OCI-LY1 (cell line): ENCODE measurements around the gene NEURL1B.

Source experiments
- H2AFZ ChIP-seq: fragments of 200-600 bp; sonication (generic), shearing (Covaris generic); 2 replicates; pipeline ENCODE4 v1.6.0; 2014; ENCODE audit warnings: antibody characterized with exemption, mild to moderate bottlenecking, low read length
- H3F3A ChIP-seq: fragments of 200-600 bp; sonication (generic), shearing (Covaris generic); 2 replicates; pipeline ENCODE4 v1.6.0; 2014; ENCODE audit warnings: mild to moderate bottlenecking, antibody characterized with exemption, low read length, moderate library complexity; ENCODE audit not compliant: insufficient read depth
- H3K27ac ChIP-seq: fragments of 200-600 bp; sonication (generic); 2 replicates; pipeline ENCODE4 v1.5.1; 2014; ENCODE audit warnings: low read length, mixed run types, mild to moderate bottlenecking, low read depth; ENCODE audit not compliant: poor library complexity, severe bottlenecking
- H3K27me3 ChIP-seq: fragments of 200-600 bp; sonication (generic); 2 replicates; pipeline ENCODE4 v1.6.0; 2014; ENCODE audit warnings: antibody characterized with exemption, mild to moderate bottlenecking, low read length, moderate library complexity; ENCODE audit not compliant: insufficient read depth
- H3K36me3 ChIP-seq: fragments of 200-600 bp; sonication (generic); 2 replicates; pipeline ENCODE4 v1.6.1; 2014; ENCODE audit warnings: mild to moderate bottlenecking, antibody characterized with exemption, low read length, moderate library complexity, mixed read lengths; ENCODE audit not compliant: insufficient read depth
- H3K4me1 ChIP-seq: fragments of 200-600 bp; sonication (generic); 2 replicates; pipeline ENCODE4 v1.5.1; 2014; ENCODE audit warnings: mild to moderate bottlenecking, low read length, moderate library complexity; ENCODE audit not compliant: insufficient read depth, severe bottlenecking
- H3K4me2 ChIP-seq: fragments of 200-600 bp; sonication (generic), shearing (Covaris generic); 2 replicates; pipeline ENCODE4 v1.6.1; 2014; ENCODE audit warnings: low read length
- H3K4me3 ChIP-seq: fragments of 200-600 bp; sonication (generic); 2 replicates; pipeline ENCODE4 v1.5.1; 2014; ENCODE audit warnings: low read length, low read depth, mild to moderate bottlenecking, mixed read lengths; ENCODE audit not compliant: poor library complexity, severe bottlenecking
- H3K79me2 ChIP-seq: fragments of 200-600 bp; shearing (Covaris generic); 2 replicates; pipeline ENCODE4 v1.6.1; 2016; ENCODE audit warnings: mixed run types, low read length, mixed read lengths; ENCODE audit not compliant: insufficient read depth
- H3K9ac ChIP-seq: fragments of 200-600 bp; sonication (generic), shearing (Covaris generic); 2 replicates; pipeline ENCODE4 v1.6.1; 2014; ENCODE audit warnings: mild to moderate bottlenecking, low read length, mixed read lengths
- H3K9me2 ChIP-seq: fragments of 200-600 bp; sonication (generic), shearing (Covaris generic); 2 replicates; pipeline ENCODE4 v1.6.1; 2014; ENCODE audit warnings: low read depth, mild to moderate bottlenecking, low read length, mixed read lengths
- H3K9me3 ChIP-seq: fragments of 200-600 bp; shearing (Covaris generic); 2 replicates; pipeline ENCODE4 v1.6.1; 2014; ENCODE audit warnings: low read length, mixed read lengths
- H4K20me1 ChIP-seq: fragments of 200-600 bp; sonication (generic), shearing (Covaris generic); 2 replicates; pipeline ENCODE4 v1.6.0; 2016; ENCODE audit warnings: mild to moderate bottlenecking, low read length; ENCODE audit not compliant: insufficient read depth
- EZH2 ChIP-seq: fragments of 200-600 bp; sonication (generic), shearing (Covaris generic); IDR thresholded peaks from 2 replicates; pipeline ENCODE4 v1.8.0; 2017; ENCODE audit warnings: borderline replicate concordance, mixed run types, mild to moderate bottlenecking, antibody characterized with exemption, low read length, moderate library complexity, mixed read lengths
- TF ChIP-seq, protein P1 (sequence below): fragments of 200-600 bp; sonication (generic), shearing (Covaris generic); IDR thresholded peaks from 2 replicates; pipeline ENCODE4 v1.5.1; 2017; ENCODE audit warnings: mild to moderate bottlenecking, antibody characterized with exemption, low read length, moderate library complexity, mixed read lengths

NEURL1B gene

DNA sequence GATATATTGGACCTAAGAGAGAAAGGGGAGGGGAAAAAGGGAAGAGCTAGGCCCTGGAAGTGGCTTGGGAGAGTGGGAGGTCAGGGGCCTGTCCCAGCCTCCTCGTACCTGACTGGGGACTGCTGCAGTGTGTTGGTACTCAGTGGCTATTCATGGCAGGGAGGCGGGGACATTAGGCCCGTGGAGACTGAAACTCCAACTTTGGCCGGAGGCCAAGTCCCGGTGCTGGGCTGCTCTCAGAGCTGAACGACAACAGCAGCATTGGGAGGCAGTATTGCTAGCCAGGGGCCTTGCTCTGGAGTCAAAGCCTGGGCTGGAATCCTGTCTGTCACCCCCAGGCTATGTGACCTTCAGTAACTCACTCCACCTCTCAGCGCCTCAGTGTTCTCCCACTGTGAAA lies 37.8 kb downstream of the NEURL1B start:
- H3K9ac ChIP-seq = no peak overlapping the region
- H3K27ac ChIP-seq = no peak overlapping the region
- no peak for TF ChIP-seq EZH2
- TF ChIP-seq, protein P1, sequence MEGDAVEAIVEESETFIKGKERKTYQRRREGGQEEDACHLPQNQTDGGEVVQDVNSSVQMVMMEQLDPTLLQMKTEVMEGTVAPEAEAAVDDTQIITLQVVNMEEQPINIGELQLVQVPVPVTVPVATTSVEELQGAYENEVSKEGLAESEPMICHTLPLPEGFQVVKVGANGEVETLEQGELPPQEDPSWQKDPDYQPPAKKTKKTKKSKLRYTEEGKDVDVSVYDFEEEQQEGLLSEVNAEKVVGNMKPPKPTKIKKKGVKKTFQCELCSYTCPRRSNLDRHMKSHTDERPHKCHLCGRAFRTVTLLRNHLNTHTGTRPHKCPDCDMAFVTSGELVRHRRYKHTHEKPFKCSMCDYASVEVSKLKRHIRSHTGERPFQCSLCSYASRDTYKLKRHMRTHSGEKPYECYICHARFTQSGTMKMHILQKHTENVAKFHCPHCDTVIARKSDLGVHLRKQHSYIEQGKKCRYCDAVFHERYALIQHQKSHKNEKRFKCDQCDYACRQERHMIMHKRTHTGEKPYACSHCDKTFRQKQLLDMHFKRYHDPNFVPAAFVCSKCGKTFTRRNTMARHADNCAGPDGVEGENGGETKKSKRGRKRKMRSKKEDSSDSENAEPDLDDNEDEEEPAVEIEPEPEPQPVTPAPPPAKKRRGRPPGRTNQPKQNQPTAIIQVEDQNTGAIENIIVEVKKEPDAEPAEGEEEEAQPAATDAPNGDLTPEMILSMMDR = no peak

DNA sequence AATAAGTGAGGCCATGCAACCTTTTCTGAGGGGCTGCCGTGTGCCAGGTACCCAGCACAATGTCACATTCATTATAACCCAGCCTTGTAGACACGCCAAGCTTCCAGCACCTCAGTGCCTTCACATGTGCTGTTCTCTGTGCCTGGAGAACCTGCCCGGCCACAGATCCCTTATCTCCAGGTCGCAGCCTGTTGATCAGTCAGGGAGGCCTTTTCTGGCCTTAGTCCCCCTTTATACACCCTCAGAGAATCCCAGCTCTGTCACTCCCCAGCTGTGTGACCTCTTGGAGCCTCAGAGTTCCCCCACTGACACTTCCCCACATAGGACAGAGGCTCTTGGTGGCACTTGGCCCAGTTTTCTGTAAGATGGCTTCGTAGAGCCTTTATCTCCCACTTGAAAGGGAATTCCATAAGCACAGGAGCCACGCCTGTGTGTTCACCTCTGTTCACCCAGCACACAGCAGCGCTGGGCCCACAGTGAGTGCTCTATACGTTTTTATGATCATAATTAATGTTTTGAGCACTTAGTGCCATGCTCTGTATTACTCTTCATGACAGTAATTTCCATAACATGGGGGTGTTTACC lies 38.7 kb downstream of the NEURL1B start:
- no peak for TF ChIP-seq EZH2
- TF ChIP-seq, protein P1 = no peak
- Histone ChIP-seq H3K36me3 (no peaks in the 10 kb centered on the region; the same call in 1 of the 2 replicates), H3K4me2 (no peak overlapping the region), H3K4me1 (no peaks in the 10 kb centered on the region), H3K27me3 (no peaks in the 10 kb centered on the region), H3K9me2 (no peaks in the 10 kb centered on the region), H3K27ac (no peak overlapping the region), H3K9me3 (no peaks in the 10 kb centered on the region), H2AFZ (no peak overlapping the region), H3K4me3 (no peak overlapping the region), H3K9ac (no peak overlapping the region), H4K20me1 (no peaks in the 10 kb centered on the region), H3F3A (no peaks in the 10 kb centered on the region), H3K79me2 (no peaks in the 10 kb centered on the region)

More for the DNA sequence above, 37.8 kb downstream of the NEURL1B start:
- H2AFZ ChIP-seq = no peak overlapping the region
- H3K27me3 ChIP-seq = no peaks in the 10 kb centered on the region
- H3F3A ChIP-seq = no peaks in the 10 kb centered on the region
- H3K9me2 ChIP-seq = no peaks in the 10 kb centered on the region
- H3K9me3 ChIP-seq = no peaks in the 10 kb centered on the region
- H3K36me3 ChIP-seq = no peaks in the 10 kb centered on the region; the same call in 1 of the 2 replicates
- H4K20me1 ChIP-seq = no peaks in the 10 kb centered on the region
- H3K79me2 ChIP-seq = no peaks in the 10 kb centered on the region
- no peak overlapping the region for H3K4me3 ChIP-seq
- H3K4me2 ChIP-seq = no peak overlapping the region
- no peaks in the 10 kb centered on the region for H3K4me1 ChIP-seq

DNA sequence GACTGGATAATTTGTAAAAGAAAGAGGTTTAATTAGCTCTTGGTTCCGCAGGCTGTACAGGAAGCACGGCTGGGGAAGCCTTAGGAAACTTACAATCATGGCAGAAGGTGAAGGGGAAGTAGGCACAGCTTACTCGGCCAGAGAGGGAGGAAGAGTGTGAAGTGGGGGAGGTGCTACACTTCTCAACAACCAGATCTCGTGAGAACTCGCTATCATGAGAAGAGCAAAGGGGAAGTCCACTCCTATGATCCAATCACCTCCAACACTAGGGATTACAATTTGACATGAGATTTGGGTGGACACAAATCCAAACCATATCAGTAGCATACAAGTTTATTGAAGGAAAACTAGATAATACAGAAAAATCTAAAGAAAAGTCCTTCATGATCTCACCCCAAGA lies 39.9 kb downstream of the NEURL1B start:
- no peaks in the 10 kb centered on the region for H3K9me3 ChIP-seq
- H3F3A ChIP-seq = no peaks in the 10 kb centered on the region
- no peak overlapping the region for H3K9ac ChIP-seq
- no peaks in the 10 kb centered on the region for H3K27me3 ChIP-seq
- no peak overlapping the region for H3K4me2 ChIP-seq
- no peaks in the 10 kb centered on the region for H3K4me1 ChIP-seq
- H3K9me2 ChIP-seq = no peaks in the 10 kb centered on the region
- TF ChIP-seq EZH2 = no peak
- TF ChIP-seq, protein P1 = no peak
- H3K27ac ChIP-seq = no peak overlapping the region
- no peaks in the 10 kb centered on the region for H4K20me1 ChIP-seq
- H3K4me3 ChIP-seq = no peak overlapping the region
- H2AFZ ChIP-seq = no peak overlapping the region
- H3K79me2 ChIP-seq = no peaks in the 10 kb centered on the region
- no peaks in the 10 kb centered on the region; the same call in 1 of the 2 replicates for H3K36me3 ChIP-seq
